LNCaP clone FGC (cell line): ENCODE measurements around the gene TRMT10C.
A peak's percentile ranks its signal among the peaks of the same experiment; 100 is the strongest.

ENCODE experiments used
- DNase-seq: peaks from one replicate; pipeline ENCODE4 v3.0.0-alpha.2; 2011; ENCODE audit warnings: low read depth
- H3K4me3 ChIP-seq: 2 replicates; pipeline ENCODE4 v1.5.1; 2011; ENCODE audit warnings: mild to moderate bottlenecking, low read depth, low read length, control low read depth
- TF ChIP-seq, protein P1 (sequence below): IDR thresholded peaks from 2 replicates; pipeline ENCODE4 v1.5.1; 2012; ENCODE audit warnings: mild to moderate bottlenecking; ENCODE audit not compliant: control insufficient read depth, insufficient read depth; ENCODE audit errors: extremely low read depth

Gene TRMT10C

DNA sequence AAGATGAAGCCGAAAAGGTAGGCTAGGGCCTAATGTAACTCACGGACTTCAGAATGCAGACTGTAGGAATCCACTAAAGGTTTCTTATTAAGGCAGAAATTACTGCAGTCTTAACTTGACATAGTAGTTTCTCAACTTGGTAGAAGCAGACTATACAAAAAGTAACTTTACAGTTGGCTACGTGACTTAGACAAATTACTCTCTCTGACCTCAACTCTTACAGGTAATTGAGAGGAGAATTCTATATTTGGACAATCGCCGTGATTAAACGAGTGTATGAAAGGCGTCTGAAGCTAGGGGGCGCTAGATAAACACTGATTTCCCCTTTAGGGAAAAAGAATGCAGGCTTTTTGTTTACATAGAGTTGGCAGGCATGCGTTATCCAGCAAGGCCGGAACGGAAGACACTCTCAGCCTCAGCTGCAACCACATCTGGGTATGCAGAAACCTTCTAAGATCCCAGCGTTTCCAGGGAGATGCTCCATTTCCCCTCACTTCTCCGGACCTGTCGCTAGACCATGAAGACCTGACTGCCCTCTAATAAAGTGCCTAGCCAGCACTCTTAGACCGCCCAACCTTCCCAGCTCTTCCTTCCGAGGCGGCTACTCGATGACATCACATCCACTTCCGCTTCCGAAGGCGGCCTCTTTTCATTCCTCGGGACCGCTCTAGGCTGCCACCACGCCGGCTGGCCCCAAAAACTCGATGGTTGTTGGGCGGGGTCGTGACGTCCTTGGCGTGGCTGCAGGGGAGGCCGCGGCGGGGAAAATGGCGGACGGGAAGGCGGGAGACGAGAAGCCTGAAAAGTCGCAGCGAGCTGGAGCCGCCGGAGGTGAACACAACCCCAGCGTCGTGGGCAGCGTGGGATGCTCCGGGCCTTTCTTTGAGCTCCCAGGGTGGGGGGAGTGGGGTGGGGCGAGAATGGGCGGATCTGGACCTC, 12.1 kb downstream of the TRMT10C start, which contains the start of gene PCNP:
Gene PCNP (plus strand): TSS at position 732 of the 939 bp plus-strand sequence. CDS start 36 bp downstream, at position 768.
- TF ChIP-seq, protein P1, sequence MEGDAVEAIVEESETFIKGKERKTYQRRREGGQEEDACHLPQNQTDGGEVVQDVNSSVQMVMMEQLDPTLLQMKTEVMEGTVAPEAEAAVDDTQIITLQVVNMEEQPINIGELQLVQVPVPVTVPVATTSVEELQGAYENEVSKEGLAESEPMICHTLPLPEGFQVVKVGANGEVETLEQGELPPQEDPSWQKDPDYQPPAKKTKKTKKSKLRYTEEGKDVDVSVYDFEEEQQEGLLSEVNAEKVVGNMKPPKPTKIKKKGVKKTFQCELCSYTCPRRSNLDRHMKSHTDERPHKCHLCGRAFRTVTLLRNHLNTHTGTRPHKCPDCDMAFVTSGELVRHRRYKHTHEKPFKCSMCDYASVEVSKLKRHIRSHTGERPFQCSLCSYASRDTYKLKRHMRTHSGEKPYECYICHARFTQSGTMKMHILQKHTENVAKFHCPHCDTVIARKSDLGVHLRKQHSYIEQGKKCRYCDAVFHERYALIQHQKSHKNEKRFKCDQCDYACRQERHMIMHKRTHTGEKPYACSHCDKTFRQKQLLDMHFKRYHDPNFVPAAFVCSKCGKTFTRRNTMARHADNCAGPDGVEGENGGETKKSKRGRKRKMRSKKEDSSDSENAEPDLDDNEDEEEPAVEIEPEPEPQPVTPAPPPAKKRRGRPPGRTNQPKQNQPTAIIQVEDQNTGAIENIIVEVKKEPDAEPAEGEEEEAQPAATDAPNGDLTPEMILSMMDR: peak; percentile 81
- peak; percentile 98 for DNase-seq
- H3K4me3 ChIP-seq: peak within 1 kb of the TSS; percentile 90

GRCh38 chr3:101574388-101575112, 12.9 kb downstream of the TRMT10C start:
- peak overlapping the region; percentile 90 for H3K4me3 ChIP-seq
- TF ChIP-seq, protein P1: no peak
- peak; percentile 50 for DNase-seq

- no peak overlapping the region for H3K4me3 ChIP-seq
- TF ChIP-seq, protein P1: no peak
- no peak for DNase-seq
Measured at GRCh38 chr3:101577286-101577685, 15.6 kb downstream of the TRMT10C start.

DNA sequence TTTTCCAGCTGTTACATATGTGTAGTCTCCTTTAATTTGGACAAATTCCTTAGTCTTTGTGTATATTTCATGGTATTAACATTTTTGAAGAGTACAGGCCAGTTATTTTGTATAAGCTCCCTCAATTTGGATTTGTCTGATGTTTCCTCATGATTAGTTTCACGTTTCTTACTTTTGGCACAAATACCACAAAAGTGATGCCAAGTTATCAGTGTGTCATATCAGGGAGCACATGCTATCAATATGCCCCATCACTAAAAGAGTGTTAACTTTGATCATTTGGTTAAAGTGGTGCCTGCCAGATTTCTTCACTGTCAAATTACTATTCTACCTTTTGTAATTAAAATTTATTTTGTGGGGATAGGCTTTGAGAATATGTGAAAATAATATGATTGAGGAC, 26.9 kb downstream of the TRMT10C start:
- TF ChIP-seq, protein P1: no peak
- no peak overlapping the region for H3K4me3 ChIP-seq
- no peak for DNase-seq

DNA sequence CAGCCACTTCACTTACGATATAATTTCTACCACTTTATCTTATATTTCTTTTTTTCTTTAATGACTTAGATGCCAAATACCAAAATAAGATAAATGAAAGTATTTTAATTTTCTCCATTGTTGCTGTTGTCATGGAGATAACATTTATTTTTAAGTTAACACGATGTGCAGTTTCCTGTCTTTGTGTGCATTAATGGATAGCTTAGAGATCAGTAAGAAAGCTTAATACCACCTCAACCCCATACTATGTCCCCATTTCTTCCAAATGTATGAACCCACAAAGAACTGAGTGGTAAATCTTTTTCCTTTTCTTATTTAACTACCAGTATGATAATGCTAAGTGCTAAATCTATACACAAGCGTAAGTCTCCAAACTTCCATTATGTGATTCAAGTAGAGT, 29.4 kb downstream of the TRMT10C start:
- TF ChIP-seq, protein P1: no peak
- H3K4me3 ChIP-seq: no peak overlapping the region
- DNase-seq: no peak

DNA sequence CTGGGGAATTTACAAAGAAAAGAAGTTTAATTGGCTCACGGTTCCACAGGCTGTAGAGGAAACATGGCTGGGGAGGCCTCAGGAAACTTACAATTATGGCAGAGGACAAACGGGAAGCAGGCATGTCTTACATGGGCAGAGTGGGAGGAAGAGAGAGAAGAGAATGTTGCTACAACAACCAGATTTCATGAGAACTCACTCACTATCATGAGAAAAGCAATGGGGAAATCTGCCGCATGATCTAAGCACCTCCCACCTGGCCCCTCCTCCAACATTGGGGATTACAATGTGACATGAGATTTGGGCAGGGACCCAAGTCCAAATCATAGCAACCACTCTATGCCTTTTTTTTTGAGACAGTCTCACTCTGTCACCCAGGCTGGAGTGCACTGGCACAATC, 41.1 kb downstream of the TRMT10C start:
- no peak overlapping the region for H3K4me3 ChIP-seq
- TF ChIP-seq, protein P1: no peak
- no peak for DNase-seq
